Measurements from ENCODE around the gene LMTK3. TPM values are rescaled to one million over a fixed set of nuclear protein-coding genes. Genes with fewer than 3 reads are reported as not detected.
A peak's percentile ranks its signal among the peaks of the same experiment; 100 is the strongest.

LMTK3 gene
- total RNA-seq, 1 donor from 2014 or later, result 4.9 TPM

DNA sequence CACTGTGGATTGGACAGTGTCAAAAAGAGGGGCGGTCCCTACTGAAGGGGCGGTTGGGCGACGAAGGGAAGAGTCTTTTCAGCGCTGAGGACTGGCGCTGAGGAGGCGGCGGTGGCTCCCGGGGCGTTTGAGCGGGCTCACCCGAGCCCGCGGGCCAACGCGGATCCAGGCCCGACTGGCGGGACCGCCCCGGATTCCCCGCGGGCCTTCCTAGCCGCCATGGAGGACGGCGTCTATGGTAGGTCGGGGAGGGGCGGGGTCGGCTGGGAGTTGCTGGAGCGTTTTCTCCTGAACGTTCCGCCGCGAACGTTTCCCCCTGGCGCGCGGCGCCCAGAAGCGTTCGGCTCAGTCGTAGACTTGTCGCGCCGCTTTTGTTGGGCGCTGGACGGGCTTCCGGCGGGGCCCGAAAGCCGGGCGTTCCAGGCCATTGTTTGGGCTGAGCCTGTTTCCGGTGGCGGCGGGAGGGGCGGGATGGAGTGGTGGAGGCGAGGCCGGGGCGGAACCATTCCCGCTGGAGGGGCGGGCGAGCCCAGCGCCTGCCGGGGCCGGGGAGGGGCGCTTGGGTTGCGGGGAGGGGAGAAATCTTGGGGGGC lies 42.2 kb downstream of the LMTK3 start, which contains the start of gene CYTH2:
Gene CYTH2, plus strand, starts transcription at position 81 of the 593 bp plus-strand sequence. Its CDS starts 139 bp downstream, at position 220.
- peak; percentile 72 for ATAC-seq

DNA sequence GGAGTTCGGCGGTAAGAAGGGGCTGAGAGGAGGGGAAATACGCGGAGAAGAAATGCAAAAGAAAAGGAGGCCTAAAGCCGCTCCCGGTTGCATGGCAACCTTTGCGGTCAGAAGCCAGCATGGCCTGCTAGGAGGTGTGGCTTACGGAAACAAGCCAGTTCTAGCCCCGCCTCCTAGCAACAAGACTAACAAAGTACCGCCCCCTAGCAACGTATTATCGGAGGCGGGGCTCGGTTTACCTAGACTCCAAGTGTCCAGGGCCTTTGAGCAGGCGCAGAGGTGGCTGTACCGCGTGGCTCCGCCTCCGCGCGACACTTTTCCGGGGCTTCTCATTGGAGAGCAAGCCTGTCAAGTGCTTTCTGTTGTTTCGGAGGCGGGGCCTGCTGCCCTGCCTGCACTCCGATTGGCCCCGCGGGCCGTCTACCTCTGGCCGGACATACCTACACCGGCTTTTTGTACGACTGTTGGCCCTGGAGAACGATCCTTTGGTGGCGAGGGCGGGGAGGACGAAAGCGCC lies 42.8 kb downstream of the LMTK3 start:
- peak; percentile 92 for ATAC-seq

DNA sequence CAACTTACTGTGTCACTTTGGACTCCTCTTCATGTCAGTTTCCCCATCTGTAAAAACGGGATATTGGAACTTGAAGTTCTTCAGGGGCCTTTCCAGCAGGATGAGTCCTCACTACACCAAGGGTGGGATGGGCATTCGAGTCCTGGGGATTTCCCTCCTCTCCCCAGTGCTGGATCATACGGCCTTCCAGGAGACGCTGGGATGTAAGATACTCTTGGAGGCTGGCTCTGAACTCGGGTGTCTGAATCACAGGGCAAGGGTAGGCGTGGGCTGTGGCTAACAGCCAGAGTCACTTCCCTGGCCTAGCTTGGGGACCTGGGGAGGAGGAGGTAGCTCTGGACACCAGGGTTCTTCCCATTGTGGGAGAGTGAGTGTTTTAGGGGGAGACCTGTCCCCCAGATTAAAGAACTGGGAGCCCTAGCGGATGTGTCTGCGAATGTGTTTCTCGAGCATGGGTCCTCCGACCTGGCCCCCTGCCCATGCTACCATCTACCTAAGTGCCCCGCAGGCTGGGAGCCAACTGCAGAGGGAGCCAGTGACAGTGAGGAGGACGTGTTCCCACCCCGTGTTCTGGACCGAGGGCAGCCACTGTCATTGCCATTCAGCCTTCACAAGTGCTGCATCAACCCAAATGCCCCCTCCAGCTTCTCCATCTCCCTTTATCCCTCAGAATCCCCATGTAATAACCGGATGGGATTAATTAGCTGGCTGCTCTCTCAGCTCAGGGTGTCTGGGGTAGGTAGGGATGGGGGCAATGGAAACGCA lies 44.9 kb downstream of the LMTK3 start:
- no peak for ATAC-seq

DNA sequence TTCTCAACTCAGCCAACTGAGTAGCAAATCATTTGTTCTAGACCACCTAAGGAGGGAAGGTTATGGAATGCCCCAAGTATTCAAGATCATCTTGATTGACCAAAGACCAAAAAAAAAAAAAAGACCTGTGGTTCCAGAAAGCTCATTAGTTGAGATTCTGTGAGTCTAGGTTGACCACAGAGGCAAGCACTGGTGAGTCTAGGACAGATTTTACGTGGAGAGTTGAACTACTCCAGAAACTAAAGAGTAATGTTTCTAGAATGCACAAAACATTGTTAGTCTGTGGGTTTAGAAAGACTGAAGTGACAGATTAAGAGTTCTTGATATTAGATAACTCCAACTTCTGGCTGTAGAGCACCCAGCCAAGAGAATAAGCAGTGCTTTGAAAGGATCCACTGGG lies 46.4 kb downstream of the LMTK3 start:
- ATAC-seq, result no peak

DNA sequence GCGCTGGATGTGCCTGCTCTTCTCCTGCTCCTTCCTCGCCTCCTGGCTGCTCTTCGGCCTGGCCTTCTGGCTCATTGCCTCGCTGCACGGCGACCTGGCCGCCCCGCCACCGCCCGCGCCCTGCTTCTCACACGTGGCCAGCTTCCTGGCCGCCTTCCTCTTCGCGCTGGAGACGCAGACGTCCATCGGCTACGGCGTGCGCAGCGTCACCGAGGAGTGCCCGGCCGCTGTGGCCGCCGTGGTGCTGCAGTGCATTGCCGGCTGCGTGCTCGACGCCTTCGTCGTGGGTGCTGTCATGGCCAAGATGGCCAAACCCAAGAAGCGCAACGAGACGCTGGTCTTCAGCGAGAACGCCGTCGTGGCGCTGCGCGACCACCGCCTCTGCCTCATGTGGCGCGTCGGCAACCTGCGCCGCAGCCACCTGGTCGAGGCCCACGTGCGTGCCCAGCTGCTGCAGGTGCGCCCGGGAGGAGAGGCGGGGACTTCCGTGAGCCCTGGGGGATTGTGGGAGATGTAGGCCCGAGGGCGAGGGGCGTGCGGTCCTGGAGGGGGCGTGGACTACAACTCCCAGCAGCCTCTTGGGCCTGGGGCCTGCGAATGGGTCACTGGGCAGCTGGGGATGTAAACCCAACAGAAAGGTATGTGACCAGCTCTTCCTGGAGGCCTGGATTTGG lies 49.5 kb downstream of the LMTK3 start:
- ATAC-seq, result peak; percentile 3

DNA sequence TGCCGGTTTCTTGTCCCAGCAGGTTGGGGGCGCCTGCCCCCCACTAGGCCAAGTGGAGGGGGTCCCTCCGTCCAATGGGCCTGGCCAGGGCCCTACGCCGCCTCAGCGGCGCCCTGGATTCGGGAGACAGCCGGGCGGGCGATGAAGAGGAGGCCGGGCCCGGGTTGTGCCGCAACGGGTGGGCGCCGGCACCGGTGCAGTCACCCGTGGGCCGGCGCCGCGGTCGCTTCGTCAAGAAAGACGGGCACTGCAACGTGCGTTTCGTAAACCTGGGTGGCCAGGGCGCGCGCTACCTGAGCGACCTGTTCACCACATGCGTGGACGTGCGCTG lies 50.0 kb downstream of the LMTK3 start:
- no peak for ATAC-seq

DNA sequence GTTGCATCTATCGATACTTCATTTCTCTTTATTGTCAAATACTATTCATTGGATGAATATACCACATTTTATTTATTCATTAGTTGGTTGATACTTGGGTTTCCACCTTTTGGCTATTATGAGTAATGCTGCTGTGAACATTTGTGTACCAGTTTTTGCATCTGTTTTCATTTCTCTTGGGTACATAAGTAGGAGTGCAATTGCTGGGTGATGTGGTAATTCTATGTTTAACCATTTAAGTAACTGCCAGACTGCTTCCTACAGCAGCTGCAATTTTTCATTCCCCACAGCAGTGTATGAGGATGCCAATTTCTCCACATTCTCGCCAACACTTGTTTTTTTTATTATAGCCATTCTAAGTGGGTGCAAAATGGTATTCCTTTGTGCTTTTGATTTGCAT lies 53.6 kb downstream of the LMTK3 start:
- ATAC-seq, result no peak

DNA sequence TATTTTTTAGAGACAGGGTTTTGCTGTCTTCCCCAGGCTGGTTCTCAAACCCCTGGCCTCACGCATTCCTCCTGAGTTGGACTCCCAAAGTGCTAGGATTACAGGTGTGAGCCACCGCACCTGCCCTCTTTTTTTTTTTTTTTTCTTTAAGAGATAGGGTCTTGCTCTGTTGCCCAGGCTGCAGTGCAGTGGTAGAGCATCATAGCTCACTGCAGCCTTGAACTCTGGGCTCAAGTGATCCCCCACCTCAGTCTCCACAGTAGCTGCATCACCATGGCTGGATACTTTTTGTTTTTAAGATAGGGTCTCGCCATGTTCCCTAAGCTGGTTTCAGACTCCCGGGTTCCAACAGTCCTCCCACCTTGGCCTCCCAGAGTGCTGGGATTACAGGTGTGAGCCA lies 54.8 kb downstream of the LMTK3 start:
- ATAC-seq, result no peak

DNA sequence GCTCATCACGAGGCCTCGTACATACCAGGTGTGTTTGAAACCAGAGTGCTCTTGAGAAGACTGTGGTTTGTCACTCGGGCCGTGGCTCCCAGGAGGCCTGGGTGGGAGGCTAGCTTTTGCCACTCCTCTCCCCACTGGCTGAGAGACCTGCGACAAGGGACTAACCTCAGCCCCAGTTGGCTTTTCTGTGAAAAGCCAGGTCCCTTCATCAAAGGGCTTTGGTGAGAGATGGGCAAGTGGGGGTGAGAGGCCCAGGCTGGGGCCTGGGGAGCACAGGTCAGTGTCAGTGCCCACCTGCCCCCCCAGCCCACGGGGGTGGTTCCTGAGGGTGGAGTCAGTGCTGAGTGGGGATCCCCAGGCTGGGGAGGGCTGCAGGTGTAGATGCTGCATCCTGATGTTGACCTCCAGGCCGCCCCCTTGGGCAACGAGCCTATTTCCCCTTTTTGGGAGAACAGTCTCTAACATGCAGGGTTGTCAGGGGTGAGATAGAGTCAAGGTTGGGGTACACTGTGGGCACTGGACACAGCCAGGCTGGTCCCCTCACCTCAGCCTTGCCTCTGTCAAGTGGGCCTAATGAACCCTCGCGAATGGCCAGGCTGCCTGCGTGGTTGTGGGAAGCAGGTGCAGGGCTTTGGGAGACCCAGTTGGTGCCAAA lies 55.6 kb downstream of the LMTK3 start:
- no peak for ATAC-seq

DNA sequence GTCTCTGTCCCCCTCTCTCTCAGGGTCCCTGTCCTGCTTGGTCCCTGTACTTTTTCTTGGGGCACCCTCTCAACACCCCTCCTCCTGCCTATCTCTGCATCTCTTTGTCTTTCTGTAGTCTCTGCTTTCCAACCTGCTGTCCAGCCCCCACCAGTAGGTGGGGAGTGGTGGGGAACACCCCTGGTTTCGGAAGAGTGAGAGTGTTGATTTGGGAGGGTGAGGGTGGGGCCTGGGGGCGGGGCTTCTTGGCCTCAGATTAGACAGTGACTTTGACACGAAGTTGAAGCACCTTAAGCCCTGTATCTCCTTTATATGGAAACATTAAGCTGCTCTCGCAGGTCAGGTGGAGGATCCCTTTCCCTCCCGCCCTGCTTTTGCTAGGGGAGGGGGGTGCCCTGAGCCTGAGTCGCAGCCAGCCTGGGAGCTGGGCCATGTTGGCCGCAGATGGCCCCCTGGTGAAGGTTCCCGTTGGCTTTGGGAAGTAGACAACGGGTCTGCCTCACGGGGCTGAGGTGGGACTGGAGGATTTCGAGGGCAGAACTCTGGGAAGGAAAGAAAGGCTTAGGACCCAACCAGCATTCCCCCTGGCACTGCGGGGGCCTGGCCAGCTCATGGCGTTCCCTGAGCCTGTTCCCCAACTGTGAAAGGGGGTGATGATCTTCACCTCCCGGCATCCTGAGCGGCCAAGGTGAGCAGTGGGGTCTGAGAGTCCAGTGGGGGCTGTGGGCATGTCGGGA lies 56.3 kb downstream of the LMTK3 start, which contains the start of gene KCNJ14:
Gene KCNJ14, plus strand, starts transcription at position 404 of the 737 bp plus-strand sequence. CDS start 6,151 bp downstream, outside the sequence.
- ATAC-seq, result no peak

DNA sequence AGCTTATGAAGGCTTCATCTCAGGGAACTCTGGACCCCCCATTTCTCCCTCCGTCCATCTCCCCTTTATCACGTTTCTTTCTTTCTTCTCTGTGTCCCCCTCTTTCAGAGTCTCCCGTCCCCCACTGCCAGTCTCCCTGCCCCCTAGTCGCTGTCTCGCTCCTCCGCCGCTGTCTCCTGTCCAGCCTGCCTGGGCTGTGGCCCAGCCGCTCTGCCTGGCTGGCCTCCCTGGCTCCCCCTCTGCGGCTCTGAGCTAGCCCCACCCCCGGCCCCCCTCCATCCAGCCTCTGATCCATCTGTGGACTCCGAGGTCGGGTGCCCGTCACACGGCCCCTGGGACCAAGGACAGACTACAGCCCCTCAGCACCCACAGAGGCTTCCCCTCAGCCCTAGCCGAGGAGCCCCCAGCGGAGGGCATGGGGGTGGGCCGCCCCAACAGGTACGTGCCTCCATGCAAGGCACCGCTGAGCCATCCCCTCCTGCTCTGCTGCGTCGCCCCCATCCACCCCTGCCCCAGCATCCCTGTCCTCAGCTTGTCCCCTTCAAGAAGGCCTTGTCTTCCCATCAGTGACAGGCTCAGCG lies 57.4 kb downstream of the LMTK3 start:
- ATAC-seq, result no peak

DNA sequence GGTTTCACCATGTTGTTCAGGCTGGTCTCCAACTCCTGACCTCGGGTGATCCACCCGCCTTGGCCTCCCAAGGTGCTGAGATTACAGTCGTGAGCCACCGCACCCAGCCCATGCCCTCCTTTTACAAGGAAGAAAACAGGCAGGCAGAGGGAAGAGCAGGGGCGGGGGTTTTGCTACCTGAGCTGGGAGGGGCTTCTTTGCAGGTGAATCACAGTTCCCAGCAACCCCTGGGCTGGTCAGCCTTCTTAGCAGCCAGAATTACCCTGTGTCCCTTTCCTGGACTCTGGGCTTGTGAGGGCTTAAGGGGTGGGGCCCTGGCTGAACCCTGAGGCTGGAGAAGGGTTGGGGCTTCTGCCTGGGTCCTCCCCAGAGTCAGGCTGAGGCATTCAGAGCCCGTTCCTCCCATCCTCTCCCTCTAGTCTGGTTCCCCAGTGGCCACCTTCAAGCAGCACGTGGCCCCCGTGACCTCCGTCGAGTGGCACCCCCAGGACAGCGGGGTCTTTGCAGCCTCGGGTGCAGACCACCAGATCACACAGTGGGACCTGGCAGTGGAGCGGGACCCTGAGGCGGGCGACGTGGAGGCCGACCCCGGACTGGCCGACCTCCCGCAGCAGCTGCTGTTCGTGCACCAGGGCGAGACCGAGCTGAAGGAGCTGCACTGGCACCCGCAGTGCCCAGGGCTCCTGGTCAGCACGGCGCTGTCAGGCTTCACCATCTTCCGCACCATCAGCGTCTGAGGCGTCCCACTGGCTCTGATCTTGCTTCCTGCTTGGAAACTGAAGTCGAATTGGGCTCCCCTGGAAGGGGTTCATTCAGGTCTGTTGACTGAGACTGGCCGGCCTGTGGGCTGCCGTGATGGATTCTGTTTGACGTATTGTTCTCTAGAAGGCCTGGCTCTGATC lies 59.1 kb downstream of the LMTK3 start:
- peak; percentile 51 for ATAC-seq

DNA sequence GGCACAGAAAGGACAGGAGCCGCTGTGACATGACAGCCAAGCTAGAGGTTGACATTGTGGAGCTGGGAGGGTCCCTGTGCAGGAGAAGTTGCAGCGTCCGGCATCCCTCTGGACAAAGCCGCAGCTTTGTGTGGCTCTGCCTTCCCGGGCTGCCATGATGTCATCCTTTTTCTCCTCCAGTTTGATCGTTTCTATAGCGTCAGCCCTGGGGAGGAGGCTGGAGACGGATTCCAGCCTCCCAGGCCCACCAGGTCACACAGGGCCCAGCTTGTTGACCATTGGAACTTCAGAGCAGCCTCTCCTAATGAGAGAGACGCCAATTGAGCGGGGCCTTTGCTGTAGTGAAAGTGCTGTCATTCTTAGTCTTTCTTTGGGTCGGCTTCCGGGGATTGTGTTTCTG lies 60.0 kb downstream of the LMTK3 start:
- ATAC-seq, result no peak

DNA sequence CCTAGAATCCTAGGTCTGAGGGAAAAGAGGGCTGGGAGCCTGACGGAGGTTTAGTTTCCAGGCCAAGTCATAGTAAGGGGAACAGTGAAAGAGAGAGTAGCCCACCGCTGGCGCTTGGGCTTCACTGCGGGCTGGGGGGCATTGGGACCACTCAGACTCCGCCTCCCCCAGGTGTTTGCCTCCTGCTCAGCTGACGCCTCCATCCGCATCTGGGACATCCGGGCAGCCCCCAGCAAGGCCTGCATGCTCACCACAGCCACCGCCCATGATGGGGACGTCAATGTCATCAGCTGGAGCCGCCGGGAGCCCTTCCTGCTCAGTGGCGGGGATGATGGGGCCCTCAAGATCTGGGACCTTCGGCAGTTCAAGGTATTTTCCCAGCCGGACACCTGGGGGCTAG lies 60.8 kb downstream of the LMTK3 start:
- no peak for ATAC-seq

DNA sequence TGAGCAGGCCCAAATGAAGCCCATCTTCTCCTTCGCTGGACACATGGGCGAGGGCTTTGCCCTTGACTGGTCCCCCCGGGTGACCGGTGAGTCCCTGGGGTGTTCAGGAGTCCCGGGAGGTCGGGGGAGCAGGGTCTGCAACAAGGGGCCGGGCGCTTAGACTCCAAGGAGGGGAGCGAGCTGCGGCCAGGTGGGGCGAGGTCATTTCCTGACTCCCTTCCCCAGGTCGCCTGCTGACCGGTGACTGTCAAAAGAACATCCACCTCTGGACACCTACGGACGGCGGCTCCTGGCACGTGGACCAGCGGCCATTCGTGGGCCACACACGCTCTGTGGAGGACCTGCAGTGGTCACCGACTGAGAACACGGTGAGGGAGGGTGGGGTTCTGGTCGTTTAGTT lies 61.2 kb downstream of the LMTK3 start:
- no peak for ATAC-seq

DNA sequence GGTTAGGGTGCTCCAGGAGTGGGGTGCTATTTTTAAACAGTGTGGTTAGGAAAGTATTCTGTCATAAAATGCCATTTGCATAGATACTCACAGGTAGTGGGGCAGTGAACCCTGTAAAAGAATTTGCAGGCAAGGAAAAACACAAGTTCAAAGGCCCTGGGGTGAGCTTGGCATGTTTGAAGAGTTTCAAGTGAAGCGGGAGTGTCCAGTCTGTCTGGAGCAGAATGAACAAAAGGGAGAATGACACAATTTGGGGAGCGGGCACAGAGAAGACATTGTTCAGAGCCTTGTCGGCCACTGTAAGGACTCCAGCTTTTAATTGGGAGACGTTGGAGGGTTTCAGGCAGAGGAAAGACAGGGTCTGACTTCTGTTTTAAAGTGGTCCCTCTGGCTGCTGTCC lies 63.1 kb downstream of the LMTK3 start:
- ATAC-seq, result no peak

DNA sequence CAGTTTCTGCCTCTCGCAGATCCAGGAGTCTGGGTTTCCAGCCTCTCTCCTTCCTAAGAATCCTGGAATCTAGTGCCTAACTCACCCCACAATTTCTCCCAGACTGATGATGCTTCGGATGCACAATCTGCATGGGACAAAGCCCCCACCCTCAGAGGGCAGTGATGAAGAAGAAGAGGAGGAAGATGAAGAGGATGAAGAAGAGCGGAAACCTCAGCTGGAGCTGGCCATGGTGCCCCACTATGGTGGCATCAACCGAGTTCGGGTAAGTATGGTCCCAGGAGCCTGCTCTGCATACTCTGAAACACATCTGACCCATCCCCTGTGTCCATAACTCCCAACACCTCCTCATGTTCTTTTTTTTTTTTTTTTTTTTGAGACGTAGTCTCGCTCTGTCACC lies 65.1 kb downstream of the LMTK3 start:
- ATAC-seq, result no peak

DNA sequence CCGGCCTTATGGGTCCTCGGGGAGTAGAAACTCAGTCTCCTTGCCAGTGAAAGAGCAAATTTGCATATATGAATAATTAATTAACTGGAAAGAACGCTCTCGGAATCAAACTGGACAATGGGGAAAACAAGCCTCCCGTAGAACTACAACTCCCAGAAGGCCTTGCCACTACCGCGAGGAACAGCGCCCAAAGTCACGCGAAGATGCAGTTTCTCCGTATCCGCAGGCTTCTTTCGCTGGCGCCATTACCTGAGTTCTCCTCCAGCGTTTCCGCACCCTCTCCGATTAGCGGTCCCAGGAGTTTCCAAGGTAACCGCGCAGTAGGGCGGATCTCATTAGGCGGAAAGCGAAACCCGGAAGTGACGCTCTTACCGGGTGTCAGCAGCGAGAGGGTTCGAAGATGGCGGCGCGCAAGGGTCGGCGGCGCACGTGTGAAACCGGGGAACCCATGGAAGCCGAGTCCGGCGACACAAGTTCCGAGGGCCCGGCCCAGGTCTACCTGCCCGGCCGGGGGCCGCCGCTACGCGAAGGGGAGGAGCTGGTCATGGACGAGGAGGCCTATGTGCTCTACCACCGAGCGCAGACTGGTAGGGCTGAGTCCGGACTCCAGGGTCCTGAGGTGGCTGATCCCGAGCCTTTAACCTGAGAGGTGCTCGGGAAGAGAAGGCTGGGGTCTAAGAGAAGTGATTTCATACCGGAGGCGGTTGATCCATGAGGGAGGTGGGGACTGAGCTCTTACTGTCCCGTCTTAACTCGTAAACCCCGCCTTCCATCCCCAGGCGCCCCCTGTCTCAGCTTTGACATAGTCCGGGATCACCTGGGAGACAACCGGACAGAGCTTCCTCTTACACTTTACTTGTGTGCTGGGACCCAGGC lies 65.8 kb downstream of the LMTK3 start, which contains the start of gene GRWD1:
Gene GRWD1, plus strand, starts transcription at position 378 of the 876 bp plus-strand sequence. Its CDS starts 23 bp downstream, at position 401.
- peak; percentile 90 for ATAC-seq

DNA sequence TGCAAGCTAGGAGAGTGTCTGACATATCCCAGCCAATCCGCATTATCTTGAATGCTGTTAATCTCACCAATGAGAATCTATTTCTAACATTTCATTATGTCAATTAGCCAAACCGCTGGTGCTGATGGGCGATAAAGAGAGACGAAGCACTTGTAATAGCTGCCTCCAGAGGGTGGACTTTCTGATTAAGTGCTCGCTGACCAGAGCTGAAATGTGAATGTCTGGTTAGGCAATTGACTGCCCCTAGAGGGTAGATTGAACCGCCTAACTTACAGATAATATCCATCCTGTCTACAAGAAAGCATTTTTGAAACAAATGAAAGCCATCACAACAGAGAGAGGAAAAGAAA lies 66.4 kb downstream of the LMTK3 start:
- peak; percentile 16 for ATAC-seq

DNA sequence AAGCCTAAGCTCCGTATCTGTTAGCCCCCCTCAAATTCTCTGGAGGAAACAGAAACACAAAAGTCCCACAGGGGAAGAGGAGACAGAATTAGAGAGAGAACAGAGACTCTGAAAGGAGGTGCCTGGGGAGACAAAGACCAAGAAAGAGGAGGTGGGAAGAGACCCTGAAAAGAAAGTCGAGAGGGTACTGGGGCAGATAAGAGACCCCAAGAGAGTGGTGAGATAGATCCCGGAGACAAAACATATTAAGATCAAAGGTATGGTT lies 66.8 kb downstream of the LMTK3 start:
- ATAC-seq, result no peak

All from esophagus mucosa (tissue), 1 donor.